Astrocyte (in vitro differentiated cells and primary cell): Measurements from ENCODE around the gene ZP3.
"Not testable (repeated sequence)": the region's sequence is repeated elsewhere in the genome, so short reads cannot be mapped to it uniquely, and the experiment has no call there.

Source experiments
- CTCF ChIP-seq: IDR thresholded peaks from 2 replicates; pipeline ENCODE4 v1.5.1; 2011; ENCODE audit warnings: low read depth, mild to moderate bottlenecking, inconsistent platforms, low read length, moderate library complexity; ENCODE audit not compliant: insufficient read depth
- EZH2 ChIP-seq: IDR thresholded peaks from 2 replicates; pipeline ENCODE4 v1.6.1; 2012; ENCODE audit warnings: mild to moderate bottlenecking, low read length, inconsistent platforms; ENCODE audit not compliant: insufficient read depth

GRCh38 chr7:76471556-76472221 lies 46.9 kb downstream of the ZP3 start:
- TF ChIP-seq CTCF, EZH2: not testable (repeated sequence)
